Retinal pigment epithelial cell (primary cell): ENCODE measurements around the gene FERMT3.

Experiments
- DNase-seq: peaks from one replicate; pipeline ENCODE4 v3.0.0-alpha.2; 2010; ENCODE audit warnings: low read depth
- H3K4me3 ChIP-seq: 2 replicates; pipeline ENCODE4 v1.5.1; 2011; ENCODE audit warnings: mild to moderate bottlenecking, low read length, control low read depth, moderate library complexity
- TF ChIP-seq, protein P1 (sequence below): conservative IDR thresholded peaks from 2 replicates; pipeline ENCODE4 v1.5.1; 2011; ENCODE audit warnings: low read depth, low read length, control low read depth, inconsistent platforms

FERMT3 gene

DNA sequence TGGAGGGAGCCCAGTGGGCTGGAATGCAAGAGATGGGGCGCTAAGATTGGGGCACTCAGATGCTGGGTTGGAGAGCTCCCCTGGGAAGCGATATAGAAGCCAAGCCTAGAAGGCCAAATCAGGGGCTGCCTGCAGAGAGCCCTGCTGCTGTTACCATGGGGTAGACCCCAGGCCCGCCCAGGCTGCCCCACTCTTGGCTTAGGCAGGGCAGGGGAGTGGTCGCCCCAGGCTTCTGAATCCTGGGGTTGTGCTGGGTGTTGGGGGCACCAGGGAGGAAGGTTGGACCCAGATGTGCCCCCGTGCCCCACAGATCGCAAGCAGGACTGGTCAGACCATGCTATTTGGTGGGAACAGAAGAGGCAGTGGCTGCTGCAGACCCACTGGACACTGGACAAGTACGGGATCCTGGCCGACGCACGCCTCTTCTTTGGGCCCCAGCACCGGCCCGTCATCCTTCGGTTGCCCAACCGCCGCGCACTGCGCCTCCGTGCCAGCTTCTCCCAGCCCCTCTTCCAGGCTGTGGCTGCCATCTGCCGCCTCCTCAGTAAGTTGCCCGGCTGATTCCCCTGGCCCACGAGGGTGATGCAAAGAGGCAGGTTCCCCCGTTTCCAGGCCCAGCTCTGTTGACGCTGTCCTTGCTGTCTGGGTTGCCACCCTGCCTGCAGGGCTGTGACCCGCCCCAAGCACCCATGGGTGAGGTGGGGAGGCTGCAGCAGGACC, 3.9 kb downstream of the FERMT3 start:
- no peak overlapping the region for H3K4me3 ChIP-seq
- TF ChIP-seq, protein P1, sequence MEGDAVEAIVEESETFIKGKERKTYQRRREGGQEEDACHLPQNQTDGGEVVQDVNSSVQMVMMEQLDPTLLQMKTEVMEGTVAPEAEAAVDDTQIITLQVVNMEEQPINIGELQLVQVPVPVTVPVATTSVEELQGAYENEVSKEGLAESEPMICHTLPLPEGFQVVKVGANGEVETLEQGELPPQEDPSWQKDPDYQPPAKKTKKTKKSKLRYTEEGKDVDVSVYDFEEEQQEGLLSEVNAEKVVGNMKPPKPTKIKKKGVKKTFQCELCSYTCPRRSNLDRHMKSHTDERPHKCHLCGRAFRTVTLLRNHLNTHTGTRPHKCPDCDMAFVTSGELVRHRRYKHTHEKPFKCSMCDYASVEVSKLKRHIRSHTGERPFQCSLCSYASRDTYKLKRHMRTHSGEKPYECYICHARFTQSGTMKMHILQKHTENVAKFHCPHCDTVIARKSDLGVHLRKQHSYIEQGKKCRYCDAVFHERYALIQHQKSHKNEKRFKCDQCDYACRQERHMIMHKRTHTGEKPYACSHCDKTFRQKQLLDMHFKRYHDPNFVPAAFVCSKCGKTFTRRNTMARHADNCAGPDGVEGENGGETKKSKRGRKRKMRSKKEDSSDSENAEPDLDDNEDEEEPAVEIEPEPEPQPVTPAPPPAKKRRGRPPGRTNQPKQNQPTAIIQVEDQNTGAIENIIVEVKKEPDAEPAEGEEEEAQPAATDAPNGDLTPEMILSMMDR, result no peak
- no peak for DNase-seq

DNA sequence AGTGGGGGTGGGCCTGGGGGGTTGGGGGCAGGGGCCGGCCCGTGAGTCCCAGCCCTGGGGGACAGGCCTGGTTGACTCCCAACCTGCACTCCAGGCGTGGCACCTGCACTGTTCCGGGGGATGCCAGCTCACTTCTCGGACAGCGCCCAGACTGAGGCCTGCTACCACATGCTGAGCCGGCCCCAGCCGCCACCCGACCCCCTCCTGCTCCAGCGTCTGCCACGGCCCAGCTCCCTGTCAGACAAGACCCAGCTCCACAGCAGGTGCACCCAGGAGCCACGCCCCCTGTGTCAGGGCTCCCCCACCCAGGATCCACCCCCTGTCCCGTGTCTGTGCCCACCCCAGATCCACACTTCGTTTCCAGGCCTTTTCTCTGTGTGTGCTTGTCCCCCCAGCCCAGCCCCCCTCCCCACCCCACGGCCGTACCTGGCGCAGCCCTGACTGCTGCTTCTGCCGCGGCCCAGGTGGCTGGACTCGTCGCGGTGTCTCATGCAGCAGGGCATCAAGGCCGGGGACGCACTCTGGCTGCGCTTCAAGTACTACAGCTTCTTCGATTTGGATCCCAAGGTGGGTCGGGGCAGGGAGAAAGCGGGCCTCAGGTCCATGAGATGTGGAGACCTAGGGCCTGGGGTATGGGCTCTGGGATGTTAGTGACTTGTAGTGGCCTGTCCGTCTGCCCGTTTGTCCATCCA, 4.8 kb downstream of the FERMT3 start:
- TF ChIP-seq, protein P1, result no peak
- DNase-seq, result no peak
- no peak overlapping the region for H3K4me3 ChIP-seq

DNA sequence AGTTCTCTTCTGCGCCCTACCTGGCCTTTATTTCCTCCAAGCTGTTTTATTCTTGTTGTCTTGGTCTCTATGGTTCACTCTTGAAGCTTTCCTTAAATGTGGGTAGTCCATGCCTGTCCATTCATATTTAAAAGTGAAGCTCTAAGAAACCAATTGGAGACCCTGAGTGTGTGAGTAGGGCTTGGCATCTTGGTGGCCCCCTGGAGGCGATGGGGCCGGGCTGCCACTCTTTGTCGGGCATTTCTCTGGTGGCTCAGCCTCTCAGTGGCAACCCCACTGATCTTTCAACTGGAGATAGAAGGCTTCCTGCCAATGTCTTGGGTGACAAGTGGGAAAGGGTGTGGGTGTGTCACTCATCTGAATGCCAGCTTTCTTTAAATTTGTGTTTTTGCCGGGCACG, 10.4 kb downstream of the FERMT3 start:
- H3K4me3 ChIP-seq, result no peak overlapping the region
- TF ChIP-seq, protein P1, result no peak
- DNase-seq, result no peak

DNA sequence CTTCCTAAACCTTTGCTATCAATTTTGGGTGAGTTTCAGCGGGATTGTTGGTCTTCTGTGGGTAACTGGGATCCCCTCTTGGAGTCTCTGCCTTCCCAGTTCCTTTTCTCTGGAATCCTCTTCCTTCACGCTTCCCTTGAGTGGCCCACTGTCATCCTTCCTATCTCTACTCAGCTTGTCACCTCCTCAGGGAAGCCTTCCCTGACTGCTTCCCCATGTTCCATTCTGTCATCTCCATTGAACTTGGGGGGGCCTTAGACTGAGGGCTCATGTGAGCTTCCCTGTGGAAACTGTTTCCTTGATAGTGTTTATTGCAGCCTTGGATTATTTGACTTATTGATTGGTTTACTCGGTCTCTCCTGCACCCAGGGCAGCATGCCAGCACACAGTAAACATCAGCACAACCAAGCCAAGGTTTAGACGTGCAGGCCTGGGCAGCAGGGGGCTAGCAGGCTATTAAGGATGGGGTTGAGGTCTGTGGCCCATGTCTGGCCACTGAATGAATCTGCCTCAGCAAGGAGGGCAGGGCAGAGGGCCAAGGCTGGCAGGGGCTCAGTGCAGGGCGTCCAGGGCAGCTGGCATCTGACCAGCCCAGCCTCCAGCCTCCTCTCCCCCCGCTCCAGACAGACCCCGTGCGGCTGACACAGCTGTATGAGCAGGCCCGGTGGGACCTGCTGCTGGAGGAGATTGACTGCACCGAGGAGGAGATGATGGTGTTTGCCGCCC, 12.3 kb downstream of the FERMT3 start:
- no peak for DNase-seq
- TF ChIP-seq, protein P1, result no peak
- H3K4me3 ChIP-seq, result no peak overlapping the region

DNA sequence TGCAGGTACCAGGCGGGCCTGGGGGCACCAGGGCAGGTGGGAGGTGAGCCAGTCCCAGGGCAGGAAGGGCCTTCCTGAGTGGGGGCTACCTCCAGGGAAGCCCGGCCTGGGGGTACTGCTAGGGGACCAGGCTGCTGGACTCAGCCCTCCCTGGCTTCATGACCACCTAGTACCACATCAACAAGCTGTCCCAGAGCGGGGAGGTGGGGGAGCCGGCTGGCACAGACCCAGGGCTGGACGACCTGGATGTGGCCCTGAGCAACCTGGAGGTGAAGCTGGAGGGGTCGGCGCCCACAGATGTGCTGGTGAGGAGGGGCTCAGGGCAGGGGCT, 12.8 kb downstream of the FERMT3 start:
- H3K4me3 ChIP-seq, result no peak overlapping the region
- TF ChIP-seq, protein P1, result no peak
- no peak for DNase-seq

DNA sequence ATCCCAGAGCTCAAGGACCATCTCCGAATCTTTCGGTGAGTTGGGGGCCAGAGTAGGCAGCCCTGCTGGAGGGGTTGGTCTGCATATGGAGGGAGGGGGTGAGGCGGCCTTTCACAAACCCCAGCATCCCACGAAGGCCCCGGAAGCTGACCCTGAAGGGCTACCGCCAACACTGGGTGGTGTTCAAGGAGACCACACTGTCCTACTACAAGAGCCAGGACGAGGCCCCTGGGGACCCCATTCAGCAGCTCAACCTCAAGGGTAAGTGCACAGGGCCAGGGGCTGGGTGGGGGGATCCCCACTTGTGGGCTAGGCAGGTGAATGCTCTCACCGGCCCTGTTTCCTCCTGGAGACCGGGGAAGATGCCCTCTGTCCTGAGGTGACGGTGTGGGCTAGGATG, 13.2 kb downstream of the FERMT3 start:
- no peak for DNase-seq
- TF ChIP-seq, protein P1, result no peak
- no peak overlapping the region for H3K4me3 ChIP-seq
